CD4-positive, alpha-beta T cell (primary cell): Measurements from ENCODE around the gene ABCC12. TPM values are rescaled to one million over a fixed set of nuclear protein-coding genes. Genes with fewer than 3 reads are reported as not detected.

ENCODE experiments used
- ATAC-seq: fragments of 200-7000 bp; cut with Tn5 transposase; one replicate; pipeline ENCODE4 v1.10.0; 2022; ENCODE audit warnings: mild to moderate bottlenecking; ENCODE audit not compliant: poor library complexity
- CTCF ChIA-PET: fragments of 350-600 bp; sonication (Branson Sonifier 250); formaldehyde crosslinking; loops from one replicate; lab custom pipeline; 2021; ENCODE audit warnings: antibody characterized with exemption, inconsistent platforms; lab: Charles Lee
- POLR2A ChIA-PET: fragments of 350-600 bp; sonication (Branson Sonifier 250); formaldehyde crosslinking; loops from one replicate; lab custom pipeline; 2021; ENCODE audit warnings: antibody characterized with exemption, inconsistent platforms; lab: Charles Lee
- DNase-seq, 14 experiments: peaks; one replicate each; pipeline ENCODE4 v3.0.0-alpha.2; 2013 to 2020; ENCODE audit warnings: mixed read lengths in 2 of 14
- H3K27ac ChIP-seq, 2 donors: one replicate each; pipeline versions ENCODE4 v1.5.1 to v1.7.0; 2013; ENCODE audit warnings: low read length in 2 of 2, low read depth in 1 of 2, mild to moderate bottlenecking in 1 of 2
- H3K27me3 ChIP-seq, 2 experiments: 1 replicate in 1 of 2; 2 replicates in 1 of 2; pipeline versions ENCODE4 v1.6.1 to v1.7.0; 2013; ENCODE audit warnings: low read length in 2 of 2, control low read depth in 1 of 2, mild to moderate bottlenecking in 1 of 2, moderate library complexity in 1 of 2; ENCODE audit not compliant: insufficient read depth in 2 of 2, control insufficient read depth in 1 of 2
- H3K36me3 ChIP-seq: one replicate; pipeline ENCODE4 v1.6.1; 2013; ENCODE audit warnings: low read length, control low read depth; ENCODE audit not compliant: insufficient read depth
- H3K4me1 ChIP-seq: one replicate; pipeline ENCODE4 v1.6.1; 2013; ENCODE audit warnings: low read length, control low read depth; ENCODE audit not compliant: insufficient read depth
- H3K4me3 ChIP-seq: one replicate; pipeline ENCODE4 v1.5.1; 2013; ENCODE audit warnings: mild to moderate bottlenecking, low read length, moderate library complexity
- H3K9me3 ChIP-seq, 2 experiments: 1 replicate in 1 of 2; 2 replicates in 1 of 2; pipeline versions ENCODE4 v1.6.1 to v1.7.0; 2013; ENCODE audit warnings: low read length in 2 of 2, mild to moderate bottlenecking in 2 of 2, control low read depth in 1 of 2, moderate library complexity in 1 of 2; ENCODE audit not compliant: control insufficient read depth in 1 of 2, insufficient read depth in 1 of 2
- H3K27ac Mint-ChIP-seq: one replicate; pipeline ENCODE4 v1.8.0; 2020; ENCODE audit warnings: mixed read lengths
- H3K27me3 Mint-ChIP-seq: one replicate; pipeline ENCODE4 v1.8.0; 2021; ENCODE audit warnings: mixed read lengths
- H3K36me3 Mint-ChIP-seq: one replicate; pipeline ENCODE4 v1.8.0; 2021; ENCODE audit warnings: low read depth, mixed read lengths
- H3K4me1 Mint-ChIP-seq: one replicate; pipeline ENCODE4 v1.8.0; 2021; ENCODE audit warnings: low read depth, mixed read lengths
- H3K4me3 Mint-ChIP-seq: one replicate; pipeline ENCODE4 v1.8.0; 2020; ENCODE audit warnings: mild to moderate bottlenecking, mixed read lengths
- H3K9me3 Mint-ChIP-seq: one replicate; pipeline ENCODE4 v1.8.0; 2020; ENCODE audit warnings: mixed read lengths
- intact Hi-C, 2 experiments: fragments of 100-400 bp; cut with DNase I in 1 of 2; cut with micrococcal nuclease in 1 of 2; formaldehyde crosslinking; loops; one replicate each; pipeline versions ENCODE4 v1.15.1 to v1.9.0; 2023 to 2025; cut with DNase I, micrococcal nuclease
- total RNA-seq, 174 experiments: library from RNA in 2 of 174; stranded (reverse) in 2 of 174; gene quantifications; one replicate each; pipeline ENCODE4 v1.2.3 and lab custom pipeline; 2021 to 2026
- TF ChIP-seq, protein P1 (sequence below): fragments of 200-600 bp; IDR thresholded peaks from one replicate; pipeline ENCODE4 v1.8.0; 2022; ENCODE audit warnings: antibody characterized with exemption, mild to moderate bottlenecking

The ABCC12 gene
- total RNA-seq, 2 experiments from 2014 or later, result not detected

DNA sequence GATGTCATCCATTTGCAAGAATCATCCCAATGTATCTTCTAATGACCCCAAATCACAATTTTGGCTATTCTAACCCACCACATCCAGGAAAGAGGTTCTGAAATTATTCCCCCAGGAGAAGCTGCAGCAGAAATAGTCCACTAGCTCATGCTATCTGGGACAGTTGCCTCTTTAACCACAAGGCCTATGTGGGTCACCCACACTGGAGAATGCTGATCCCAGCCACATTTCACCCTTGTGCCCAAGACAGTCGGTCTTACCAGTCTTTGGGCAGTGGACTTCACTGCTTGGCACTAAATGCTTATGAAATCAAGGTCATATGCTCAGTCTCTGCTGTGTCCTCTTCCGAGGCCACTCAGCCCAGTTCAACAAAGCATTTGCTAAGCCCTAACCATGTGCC is 27.0 kb downstream of the ABCC12 start:
- Mint-ChIP-seq H3K36me3 (no peaks in the 10 kb centered on the region), H3K9me3 (no peaks in the 10 kb centered on the region), H3K4me3 (no peak overlapping the region), H3K4me1 (no peaks in the 10 kb centered on the region), H3K27me3 (peaks cover 6% of the 10 kb centered on the region), H3K27ac (no peak overlapping the region)
- no peaks in the 10 kb centered on the region for H3K36me3 ChIP-seq
- POLR2A ChIA-PET, result no interaction called here
- TF ChIP-seq, protein P1, sequence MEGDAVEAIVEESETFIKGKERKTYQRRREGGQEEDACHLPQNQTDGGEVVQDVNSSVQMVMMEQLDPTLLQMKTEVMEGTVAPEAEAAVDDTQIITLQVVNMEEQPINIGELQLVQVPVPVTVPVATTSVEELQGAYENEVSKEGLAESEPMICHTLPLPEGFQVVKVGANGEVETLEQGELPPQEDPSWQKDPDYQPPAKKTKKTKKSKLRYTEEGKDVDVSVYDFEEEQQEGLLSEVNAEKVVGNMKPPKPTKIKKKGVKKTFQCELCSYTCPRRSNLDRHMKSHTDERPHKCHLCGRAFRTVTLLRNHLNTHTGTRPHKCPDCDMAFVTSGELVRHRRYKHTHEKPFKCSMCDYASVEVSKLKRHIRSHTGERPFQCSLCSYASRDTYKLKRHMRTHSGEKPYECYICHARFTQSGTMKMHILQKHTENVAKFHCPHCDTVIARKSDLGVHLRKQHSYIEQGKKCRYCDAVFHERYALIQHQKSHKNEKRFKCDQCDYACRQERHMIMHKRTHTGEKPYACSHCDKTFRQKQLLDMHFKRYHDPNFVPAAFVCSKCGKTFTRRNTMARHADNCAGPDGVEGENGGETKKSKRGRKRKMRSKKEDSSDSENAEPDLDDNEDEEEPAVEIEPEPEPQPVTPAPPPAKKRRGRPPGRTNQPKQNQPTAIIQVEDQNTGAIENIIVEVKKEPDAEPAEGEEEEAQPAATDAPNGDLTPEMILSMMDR, result no peak
- no peaks in the 10 kb centered on the region for H3K27me3 ChIP-seq
- H3K4me1 ChIP-seq, result no peaks in the 10 kb centered on the region
- DNase-seq (no peak), ATAC-seq (no peak)
- CTCF ChIA-PET, result no interaction called here
- no peaks in the 10 kb centered on the region for H3K9me3 ChIP-seq
- intact Hi-C loops, result no loop called here
- H3K27ac ChIP-seq, result no peak overlapping the region
- no peak overlapping the region for H3K4me3 ChIP-seq

DNA sequence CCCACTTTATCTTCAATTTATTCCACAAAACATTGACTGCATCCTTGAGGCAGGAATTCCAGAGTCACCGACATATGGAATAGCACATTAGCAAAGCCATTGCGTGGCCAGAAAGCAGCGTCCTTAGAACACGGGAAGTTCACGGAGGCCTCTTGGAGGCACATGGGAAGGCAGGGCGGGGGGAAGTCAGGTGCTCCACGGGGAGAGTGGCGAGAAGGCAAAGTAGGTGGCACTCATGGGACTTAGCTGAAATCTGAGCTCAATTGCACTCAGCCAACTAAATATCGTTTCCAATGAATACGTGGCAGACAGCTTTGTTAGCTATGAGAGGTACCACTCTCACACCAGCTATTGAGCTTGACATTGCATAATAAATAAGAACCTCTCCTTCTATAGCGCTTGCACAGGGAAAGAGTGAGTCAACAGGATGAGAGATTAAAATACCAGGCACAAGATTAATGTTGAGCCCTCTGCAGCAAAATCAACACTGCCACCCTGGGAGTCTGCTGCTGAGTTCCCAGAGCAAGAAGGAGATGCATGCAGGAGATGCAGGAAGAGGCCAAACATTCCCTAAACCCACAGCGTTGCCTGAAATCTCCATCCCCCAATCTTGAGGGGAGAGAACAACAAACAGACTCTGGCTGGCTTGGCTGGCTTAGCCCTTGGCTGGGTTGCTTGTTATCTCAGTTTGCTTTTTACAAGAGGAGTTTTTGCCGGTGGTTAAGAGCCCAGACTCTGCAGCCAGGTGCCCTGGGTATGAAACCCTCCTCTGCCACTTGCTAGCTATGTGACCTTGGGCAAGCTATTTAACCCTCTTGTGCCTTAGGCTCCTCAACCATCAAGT is 28.8 kb downstream of the ABCC12 start:
- intact Hi-C loops, result no loop called here
- CTCF ChIA-PET, result no interaction called here
- H3K36me3 Mint-ChIP-seq, result no peaks in the 10 kb centered on the region

DNA sequence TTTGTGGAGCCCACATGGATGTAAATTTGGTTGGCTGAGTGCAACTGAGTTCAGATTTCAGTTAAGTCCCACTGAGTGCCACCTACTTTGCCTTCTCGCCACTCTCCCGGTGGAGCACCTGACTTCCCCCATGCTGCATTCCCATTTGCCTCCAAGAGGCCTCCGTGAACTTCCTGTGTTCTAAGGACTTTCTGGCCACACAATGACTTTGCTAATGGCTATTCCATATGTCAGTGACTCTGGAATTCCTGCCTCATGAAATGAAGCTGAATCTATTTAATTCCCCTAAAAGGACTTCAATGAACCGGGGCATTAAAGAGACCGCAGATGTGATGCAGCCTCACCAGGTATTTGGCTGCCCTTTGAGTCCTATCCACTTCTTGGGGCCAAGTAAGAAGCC is 29.9 kb downstream of the ABCC12 start:
- Histone ChIP-seq H3K4me1 (no peaks in the 10 kb centered on the region), H3K27ac (no peak overlapping the region), H3K9me3 (no peaks in the 10 kb centered on the region), H3K27me3 (no peaks in the 10 kb centered on the region), H3K36me3 (no peaks in the 10 kb centered on the region), H3K4me3 (no peak overlapping the region)
- DNase-seq, result no peak
- Mint-ChIP-seq H3K9me3 (no peaks in the 10 kb centered on the region), H3K36me3 (no peaks in the 10 kb centered on the region), H3K4me3 (no peak overlapping the region), H3K27ac (no peak overlapping the region), H3K4me1 (no peaks in the 10 kb centered on the region), H3K27me3 (peaks cover 6% of the 10 kb centered on the region)
- intact Hi-C loops, result no loop called here
- ChIA-PET POLR2A (no interaction called here), CTCF (no interaction called here)
- no peak for ATAC-seq
- TF ChIP-seq, protein P1, result no peak

More for the DNA sequence above, 28.8 kb downstream of the ABCC12 start:
- Histone ChIP-seq H3K27ac (no peak overlapping the region), H3K27me3 (no peaks in the 10 kb centered on the region), H3K4me3 (no peak overlapping the region), H3K9me3 (no peaks in the 10 kb centered on the region), H3K36me3 (no peaks in the 10 kb centered on the region), H3K4me1 (no peaks in the 10 kb centered on the region)
- Mint-ChIP-seq H3K4me1 (no peaks in the 10 kb centered on the region), H3K4me3 (no peak overlapping the region), H3K9me3 (no peaks in the 10 kb centered on the region), H3K27me3 (peaks cover 6% of the 10 kb centered on the region), H3K27ac (no peak overlapping the region)
- POLR2A ChIA-PET, result no interaction called here
- ATAC-seq (no peak), DNase-seq (no peak)
- TF ChIP-seq, protein P1, result no peak
